HuH-7 (cell line): ENCODE results near the gene TMCC1.
"Not testable (repeated sequence)": the region's sequence is repeated elsewhere in the genome, so short reads cannot be mapped to it uniquely, and the experiment has no call there.

Experiments used
- DNase-seq: peaks from one replicate; pipeline ENCODE4 v3.0.0; 2011; ENCODE audit warnings: low spot score

TMCC1 gene

DNA sequence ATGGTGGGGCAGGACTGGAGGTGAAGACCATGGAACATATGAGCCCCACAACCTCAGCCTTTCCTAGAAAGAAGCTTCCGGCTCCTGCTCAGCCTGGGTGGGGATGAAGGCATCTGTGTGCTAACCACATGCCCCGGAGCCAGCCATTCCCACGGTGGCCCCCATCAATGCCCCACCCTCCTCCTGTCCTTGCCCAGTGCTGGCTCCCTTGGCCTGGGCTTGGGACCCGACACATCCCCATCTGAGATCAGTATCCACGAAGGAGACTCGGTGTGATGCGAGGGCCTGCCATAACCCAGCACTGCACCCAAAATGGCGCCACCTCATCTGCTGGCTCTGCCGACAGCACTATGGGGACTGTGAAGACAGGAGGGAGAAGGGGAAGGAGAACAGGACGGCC, 270.6 kb downstream of the TMCC1 start:
- no peak for DNase-seq

DNA sequence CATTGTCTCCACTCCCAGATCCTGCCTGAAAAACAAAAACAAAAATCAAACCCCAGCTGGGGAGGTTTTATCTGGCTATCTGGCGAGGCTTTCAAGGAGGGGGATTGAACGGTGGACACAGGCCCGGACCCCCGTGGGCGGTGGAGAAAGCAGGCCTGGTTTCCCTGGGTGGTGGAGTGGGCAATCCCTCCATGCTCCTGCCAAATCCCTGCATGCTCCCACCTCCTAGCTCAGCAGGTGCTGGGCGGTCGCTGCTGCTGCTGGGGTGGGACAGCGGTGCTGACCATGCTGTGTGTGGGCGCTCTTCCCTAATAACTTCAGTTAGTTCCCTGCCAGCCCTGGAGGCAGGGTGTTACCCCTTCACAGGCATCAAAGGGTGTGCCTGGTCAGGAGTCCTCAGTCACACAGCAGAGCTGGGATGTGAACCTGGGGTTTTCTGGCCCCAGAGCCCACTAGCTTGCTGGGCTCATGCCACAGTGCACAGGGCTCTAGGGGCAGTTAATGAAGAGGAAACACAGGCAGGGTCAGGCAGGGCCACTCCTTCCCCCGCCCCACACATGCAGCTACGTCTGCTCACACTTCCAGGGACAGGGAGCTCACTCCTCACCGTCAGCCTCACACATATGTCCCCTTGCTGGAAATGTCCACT, 271.2 kb downstream of the TMCC1 start:
- DNase-seq, result no peak

DNA sequence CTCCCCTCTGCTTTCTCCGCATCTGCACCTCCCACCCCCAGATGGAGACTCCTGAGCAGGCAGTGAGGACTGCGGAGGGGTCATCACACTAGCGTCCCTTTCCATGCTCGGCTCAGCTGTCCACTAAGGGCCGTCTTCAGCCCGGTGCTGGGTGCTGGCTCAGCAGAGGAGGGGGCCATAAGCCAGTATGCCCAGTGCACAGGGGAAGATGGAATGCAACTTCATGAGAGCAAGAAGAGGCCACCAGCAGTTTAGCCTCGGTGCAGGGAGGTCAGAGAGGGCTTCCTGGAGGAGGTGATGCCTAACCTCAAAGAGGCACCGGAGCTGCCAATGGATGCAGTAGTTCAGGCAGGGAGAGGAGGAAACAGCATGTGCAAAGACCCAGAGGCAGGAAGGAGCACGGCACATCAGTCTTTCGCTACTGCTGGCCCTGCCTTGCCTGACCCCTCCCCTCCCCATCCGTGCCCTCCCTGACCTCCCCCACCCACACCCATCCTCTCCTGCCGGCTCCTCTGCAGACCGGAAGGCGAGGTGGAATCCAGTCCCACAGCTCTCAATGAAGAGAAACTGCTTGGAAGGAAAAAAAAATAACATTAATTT, 271.8 kb downstream of the TMCC1 start:
- DNase-seq, result no peak

DNA sequence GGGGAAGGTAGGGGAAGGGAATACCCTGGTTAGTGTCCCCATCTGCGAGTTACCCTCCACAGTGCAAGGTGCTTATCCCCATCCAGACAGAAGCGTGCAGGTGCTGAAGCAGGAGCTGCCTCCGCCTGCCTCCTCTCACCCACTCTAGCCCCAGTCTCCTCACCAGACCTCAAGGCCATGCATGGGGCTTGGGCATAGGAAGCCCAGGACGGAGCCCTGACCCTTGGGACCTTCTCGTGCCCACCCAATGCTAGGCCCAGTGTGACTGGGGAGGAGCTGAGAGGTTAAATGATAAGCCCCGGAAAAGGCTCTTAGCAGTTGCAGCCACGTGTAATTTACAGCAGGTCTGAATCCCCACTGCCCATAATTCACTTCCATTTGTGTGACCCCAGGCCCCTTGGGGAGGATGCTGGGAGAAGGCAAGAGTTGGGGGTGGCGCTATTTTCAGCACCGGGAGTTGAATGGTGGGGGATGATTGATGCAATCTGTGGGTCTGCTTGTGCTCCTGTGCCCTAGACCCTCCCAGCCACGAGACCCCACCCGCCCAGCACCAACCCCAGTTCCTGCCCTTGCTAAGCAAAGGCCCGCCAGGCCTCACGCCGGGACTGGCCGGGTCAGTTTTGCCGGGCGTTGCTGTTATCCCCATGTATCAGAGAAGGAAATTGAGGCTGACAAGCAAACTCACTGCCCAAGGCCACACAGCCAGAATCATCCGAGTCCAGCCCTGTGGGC, 272.5 kb downstream of the TMCC1 start:
- DNase-seq, result no peak

DNA sequence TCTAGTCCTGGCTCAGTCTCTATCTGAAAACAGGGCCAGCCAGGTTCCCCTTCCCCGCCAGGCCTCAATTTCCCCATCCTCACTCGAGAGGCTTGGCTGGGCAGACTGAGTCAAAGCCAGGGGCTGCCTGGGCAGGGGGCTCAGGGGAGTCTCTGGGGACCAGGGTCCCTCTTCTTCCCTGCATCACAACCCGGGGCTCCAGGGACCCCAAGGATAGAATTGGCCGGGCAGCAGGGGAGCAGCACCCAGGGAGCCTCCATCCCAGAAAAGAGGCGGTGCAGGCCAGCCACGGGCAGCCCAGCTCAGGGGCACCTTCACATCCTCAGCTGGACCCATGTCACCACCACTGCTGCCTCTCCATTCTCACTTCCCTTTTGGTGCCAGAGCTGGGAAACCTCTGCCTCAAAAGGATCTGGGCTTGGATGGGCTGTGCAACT, 273.8 kb downstream of the TMCC1 start:
- no peak for DNase-seq

DNA sequence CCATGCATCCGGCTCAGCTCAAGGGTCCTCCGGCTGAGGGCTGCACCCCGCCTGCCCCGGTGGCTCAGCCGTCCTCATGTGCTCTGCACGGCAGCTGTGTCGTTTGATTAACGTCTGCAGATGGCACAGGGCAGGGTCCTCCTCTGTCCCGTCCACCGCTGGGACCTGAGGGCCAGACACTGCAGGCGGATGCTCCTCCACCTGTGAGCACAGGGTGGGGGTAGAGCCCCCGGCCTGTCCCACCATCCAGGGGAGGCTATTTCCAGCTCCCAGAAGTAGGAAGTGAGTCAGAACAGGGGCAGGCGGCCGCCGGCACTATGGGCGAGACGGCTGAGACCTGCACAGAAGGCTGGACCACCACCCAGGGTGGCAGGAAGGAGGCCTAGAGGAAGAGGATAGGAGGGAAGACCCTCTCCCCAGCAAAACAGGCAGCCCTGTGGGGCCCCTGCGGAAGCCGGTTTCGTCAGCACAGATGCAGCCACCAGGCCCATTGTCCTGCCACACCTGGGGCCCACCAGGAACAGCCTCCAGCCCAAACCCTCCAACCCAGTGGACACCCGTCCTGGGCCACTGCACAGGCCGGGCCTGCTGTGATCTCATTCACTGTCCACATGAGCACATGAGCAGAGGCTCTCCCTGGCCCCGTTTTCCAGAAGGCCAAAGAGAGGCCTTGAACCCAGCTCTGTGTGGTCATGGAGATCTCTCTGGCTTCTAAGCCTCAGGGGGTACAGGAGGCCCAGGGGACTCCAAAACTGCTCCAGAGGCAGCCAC, 274.4 kb downstream of the TMCC1 start:
- DNase-seq, result no peak

DNA sequence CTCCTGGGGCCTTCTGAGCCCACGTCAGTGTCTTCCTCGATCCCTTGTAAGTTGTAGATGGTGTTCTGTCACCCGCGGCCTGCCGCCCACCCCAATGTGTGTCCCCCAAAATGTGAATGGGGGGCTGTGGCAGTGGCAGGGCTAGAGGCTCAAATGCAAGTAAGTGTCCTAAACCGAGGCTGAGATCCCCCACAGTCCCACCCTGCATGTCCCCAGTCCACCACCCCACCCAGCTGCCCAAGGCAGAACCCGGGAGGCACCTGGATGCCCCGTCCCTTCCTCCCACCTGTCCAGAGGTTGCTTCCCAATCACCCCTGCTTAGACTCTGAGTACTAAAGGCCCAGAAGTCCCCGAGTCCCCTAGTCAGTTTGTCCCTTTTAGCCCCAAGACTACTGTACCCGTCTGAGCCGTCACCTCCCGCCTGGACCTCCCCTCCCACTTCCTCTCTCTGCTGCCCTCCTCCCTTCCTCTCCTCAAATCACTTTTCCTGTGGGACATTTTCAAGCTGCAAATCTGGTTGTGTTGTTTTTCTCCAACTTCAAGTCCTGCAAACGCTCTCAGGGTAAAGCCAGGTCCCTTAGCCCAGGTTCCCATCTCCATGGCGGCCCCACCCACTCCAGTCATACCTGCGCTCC, 275.2 kb downstream of the TMCC1 start:
- DNase-seq, result no peak

DNA sequence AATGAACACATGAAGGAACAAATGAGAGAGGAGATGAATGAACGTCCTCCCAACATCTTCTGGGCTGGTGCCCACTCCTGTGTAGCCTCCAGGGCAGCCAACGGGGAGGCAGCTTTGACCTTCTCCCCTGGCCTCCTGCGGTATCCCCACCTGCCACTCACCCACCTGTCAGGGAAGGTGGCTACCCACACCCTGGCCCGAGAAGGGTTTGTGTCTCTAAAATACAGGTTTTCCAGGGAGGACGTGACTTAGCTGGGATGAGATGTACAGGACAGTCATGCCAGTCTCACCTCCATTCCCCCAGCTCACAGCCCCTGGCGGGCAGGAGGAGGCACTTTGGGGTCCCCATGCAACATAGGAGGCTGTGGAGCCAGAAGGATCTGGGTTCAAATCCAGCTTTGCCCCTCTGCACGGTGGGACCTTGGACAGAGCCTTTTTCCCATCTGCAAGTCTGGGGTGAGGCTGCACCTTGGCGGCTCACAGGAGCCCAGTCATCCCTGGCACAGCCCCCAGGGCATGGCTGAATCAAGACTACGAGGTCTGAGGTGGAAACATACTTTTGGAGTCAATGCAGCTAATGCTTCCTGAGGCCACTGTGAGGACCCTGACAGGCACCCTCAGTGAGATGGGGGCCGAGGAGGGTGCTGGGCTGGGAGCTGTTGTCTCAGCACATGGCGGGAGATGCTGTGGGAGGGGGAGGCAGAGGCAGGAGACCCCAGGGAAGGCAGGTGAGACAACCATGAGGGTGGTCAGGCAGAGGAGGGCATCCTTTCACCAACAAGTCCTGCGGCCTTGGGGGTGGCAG, 275.9 kb downstream of the TMCC1 start:
- no peak for DNase-seq

DNA sequence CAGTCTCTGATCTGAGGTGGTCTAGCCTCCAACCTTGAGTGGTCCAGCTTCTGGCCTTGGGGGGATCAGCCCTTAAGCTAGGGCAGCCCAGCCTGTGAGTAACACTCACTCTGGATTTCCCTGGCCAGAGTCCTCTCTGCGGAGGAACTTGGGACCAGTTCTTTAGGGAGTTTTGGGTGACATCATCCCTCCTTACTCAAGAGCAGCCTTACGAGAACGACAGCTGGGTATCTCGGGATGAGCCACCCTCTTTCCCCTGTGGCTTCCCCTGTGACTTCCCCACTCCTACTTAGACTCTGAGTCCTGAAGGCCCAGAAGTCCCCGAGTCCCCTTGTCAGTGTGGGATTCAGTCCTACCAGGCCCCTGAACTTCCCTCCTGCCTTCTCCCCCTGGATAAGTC, 276.8 kb downstream of the TMCC1 start:
- DNase-seq, result no peak

DNA sequence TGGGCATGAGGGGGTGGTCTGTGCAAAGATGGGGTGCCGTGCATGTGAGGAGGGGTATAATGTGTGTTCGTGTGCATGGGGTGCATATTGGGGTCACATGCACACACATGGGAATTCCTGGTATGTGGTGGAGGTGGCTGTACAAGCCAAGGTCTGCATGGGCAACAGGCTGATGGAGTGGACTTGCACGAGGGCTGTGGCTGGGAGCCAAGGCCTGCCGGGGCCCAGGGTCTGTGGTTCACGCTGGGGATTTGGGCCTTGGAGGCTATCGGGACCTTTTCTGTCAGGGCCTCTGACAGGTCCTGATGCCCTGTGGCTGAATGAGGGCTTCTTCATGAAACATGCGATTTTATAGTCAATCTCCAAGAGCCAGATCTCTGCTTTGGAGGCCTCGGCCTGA, 277.2 kb downstream of the TMCC1 start:
- DNase-seq, result no peak

DNA sequence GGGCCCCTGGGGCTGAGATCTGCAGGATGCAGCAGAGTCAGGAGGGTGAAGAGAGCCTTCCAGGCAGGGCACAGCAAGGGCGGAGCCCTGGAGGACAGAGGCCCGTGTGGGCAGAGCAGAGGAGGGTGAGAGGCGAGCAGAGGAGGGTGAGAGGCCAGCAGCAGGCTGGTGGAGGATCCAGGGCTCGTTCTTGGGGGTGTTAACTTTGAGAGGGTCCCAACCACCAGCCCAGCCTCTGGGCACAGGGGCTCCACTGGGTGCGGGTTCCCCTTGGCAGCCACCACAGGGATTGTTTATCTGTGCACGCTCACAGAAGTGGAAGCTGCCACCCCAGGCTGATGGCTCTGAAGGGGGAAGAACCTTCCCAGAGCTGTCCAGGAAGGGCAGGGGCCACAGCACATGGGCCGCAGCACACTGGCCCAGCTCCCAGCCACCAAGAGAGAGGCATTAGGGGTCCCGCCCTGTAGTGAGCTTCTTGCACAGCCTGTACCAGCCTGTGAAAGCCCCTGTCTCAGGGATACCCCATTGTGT, 277.7 kb downstream of the TMCC1 start:
- DNase-seq, result no peak

DNA sequence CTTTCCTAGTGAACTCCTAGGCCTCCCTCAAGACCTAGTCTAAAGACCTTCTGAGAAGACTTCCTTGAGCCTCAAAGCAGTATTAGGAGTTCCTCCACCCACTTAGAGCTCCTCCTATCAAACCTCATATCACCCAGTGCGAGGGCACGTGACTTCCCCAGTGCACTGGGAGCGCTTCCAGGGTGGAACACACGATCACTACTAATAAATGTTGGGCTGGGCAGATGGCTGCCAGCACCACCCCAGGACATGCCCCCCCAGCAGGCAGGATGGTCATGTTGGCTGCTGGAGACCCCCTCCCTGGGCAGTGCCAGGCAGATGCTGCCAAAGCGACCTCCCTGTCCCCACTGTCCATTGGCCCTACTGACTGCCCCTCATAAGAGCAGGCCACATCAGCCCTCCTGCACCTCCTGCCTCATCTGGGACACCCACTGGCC, 278.6 kb downstream of the TMCC1 start:
- no peak for DNase-seq

DNA sequence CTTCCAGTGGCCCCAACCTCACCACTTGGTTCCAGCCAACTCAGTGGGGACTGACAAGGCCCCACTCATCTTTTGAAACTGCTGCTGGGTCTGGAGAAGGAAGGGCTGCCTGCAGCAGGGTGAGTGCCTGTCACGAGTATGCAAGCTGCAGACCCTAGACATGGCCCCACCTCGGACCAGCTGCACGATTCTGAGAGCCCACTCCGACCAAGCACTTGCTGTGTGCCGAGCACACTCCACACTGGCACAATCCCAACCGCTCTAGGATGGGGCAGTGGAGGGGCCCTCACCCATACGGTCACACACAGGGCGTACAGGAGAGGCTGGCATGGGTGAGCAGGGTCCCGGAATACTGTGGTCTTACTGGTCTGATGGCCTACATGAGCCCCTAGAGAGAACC, 279.1 kb downstream of the TMCC1 start:
- DNase-seq, result no peak

DNA sequence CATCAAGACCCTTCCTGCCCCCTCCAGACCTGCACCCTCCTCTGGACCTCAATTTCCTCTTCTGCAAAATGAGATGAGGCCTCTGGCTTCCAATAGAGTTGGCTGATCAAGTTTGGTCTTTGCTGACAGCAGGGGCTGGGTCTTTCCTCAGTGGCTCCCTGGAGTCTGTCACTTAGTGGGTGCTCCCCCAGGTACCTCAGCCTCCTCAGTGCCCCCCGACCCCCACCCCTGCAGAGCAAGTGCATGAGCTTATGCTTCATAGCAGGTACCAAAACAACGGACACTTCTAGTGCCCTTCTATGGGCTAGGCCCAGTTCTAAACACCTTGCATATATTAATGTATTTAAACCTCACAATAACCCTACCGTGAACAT, 280.2 kb downstream of the TMCC1 start:
- DNase-seq, result no peak

DNA sequence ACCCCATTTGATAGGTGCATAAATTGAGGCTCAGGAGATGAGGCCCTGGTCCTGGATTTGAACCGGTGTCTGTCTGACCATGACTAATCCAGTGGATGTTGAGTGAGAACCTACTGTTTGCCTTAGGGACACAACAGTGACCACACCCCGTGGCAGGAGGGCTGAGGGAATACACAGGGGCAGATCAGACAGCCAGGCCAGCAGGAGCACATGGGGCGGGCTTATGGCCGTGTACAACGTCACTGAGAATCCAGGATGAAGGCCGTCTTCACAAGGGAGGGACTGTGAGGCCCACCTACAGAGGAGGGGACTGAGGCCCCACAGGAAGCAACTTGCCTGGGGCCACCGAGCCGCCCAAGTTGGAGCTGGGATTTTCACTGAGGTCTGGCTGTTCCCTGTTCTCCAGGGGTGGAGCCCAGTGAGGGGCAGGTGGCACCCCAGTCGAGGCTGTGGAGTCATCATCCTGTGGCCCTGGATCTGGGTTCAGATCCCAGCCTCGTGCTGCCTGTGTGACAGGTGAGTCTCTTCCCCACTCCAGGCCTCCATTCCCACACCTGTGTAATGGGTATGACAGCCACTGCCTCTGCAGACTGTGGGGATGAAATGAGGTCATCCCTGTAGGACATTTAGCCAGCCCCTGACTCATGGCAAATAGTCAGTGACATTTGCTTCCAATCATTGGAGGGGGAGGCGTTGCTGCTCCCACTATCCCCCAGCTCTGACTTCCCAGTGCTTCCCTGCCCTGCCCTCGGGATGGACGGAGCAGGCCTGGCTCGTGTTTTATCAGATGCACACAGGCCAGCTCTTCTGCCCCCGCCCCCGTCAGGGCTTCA, 280.8 kb downstream of the TMCC1 start:
- DNase-seq, result peak; percentile 71

DNA sequence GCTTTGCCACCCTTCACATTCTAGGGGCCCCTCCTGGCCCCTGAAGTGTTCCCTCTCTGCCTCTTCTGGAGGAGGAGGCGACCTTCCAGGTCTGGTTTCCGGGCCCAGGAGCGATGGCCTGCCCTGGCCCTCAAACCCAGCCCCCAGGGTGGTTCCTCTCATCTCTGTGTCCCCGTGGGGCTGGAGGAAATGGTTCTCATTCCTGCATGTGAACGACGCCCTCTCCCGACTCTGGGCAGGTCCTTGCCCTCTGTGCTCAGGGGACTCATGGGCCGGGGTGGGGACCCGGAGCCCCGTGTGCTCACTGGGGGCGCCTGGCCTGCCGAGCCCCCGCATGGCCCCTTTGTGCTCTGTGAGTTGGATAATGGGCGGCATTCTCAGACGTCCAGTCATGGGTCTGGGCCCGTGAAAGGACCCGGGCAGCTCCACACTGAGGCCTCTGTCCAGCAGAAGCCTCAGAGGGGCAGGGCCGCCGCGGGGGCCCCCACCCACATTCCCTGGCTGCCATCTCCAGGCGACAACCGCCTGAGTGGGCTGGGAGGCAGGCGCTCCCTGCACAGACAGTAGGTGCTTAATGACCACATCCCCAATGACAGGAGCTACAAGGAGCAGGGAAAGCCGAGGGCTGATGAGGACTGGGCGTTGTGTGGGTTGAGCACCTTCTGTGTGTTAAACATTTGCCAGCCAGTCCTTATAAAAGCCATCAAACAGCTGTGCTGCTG, 281.5 kb downstream of the TMCC1 start:
- DNase-seq, result no peak

DNA sequence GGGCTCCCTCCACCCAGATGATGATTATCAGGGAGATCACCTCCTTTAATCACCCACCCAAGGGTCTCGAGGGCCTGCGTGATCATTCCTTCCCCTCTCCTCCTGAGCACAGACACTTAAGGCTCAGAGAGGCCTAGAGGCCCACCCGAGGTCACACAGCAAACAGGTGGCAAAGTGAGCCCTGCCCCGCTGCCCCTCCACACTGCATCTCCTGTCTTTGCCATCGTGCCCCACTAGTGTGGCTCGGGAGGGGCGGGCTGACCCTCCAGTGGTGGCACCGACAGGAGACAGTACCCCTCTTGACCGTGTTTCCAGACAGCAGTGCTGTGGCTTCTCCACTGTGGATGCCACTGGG, 282.1 kb downstream of the TMCC1 start:
- DNase-seq, result no peak

DNA sequence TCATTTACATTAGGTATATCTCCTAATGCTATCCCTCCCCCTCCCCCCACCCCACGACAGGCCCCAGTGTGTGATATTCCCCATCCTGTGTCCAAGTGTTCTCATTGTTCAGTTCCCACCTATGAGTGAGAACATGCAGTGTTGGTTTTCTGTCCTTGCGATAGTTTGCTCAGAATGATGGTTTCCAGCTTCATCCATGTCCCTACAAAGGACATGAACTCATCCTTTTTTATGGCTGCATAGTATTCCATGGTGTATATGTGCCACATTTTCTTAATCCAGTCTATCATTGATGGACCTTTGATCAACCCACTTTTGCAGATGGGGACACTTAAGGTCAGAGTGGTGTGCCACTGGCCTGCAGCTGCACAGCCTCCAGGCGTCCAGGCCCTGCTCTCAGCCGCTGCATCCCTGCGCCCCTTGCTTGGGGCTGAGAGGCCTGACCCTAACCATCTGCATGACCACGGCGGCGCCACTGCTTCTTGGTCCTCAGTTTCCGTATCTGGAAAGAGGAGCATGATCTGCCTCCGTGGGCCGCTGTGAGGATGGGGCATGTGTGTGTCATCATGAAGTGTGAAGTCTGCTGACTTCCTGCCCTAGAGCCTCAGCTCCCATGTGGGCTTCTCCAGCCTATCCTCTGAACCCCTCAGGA, 282.6 kb downstream of the TMCC1 start:
- not testable (repeated sequence) for DNase-seq

DNA sequence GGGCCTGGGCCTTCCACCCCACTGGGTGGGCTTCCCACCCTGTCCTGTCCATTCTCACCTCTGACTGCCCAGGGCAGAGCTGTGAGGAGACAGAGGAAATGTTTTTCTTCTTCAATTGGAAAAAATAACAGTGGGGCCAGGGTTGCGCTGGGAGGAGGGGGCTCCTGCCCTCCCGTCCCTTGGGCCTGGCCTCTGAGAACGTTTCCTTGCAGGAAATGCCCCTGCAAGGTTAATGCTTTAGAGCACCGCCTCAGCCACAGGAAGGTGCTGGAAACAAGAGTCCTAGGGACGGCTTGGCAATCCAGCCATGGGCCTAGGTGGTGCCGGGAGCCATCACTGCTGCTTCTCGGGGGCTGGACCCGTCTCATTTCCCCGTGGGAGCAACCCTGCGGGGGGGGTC, 283.2 kb downstream of the TMCC1 start:
- no peak for DNase-seq
